ENCODE data around the gene LCE3D.
A peak's percentile ranks its signal among the peaks of the same experiment; 100 is the strongest.

LCE3D gene

DNA sequence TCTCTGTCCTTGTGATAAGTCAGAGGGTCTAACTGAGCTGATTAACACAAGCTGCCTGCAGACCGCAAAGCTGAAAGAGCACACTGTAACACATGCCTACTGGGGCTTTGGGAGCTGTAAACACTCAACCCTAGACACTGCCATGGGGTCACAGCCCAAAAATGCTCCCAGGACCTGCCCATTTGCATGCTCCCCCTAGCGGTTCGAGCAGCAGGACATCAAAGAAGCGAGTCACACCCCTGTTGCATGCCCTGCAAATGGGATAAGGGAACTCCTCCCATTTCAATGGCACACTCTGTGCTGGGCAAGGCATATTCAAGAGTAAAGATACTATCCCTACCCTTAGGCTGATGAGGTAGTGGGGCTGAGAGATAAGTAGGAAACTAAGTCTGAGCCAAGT is 36.5 kb downstream of the LCE3D start:
- H3K9ac ChIP-seq (ENCODE audit: low read length), result no peak overlapping the region
- no peaks in the 10 kb centered on the region for H3K9me3 ChIP-seq (replicated peaks; ENCODE audit: insufficient read depth, low read length)
- TF ChIP-seq EZH2 (optimal IDR thresholded peaks at IDR 0.05; ENCODE audit: low read depth, low read length), result no peak
- TF ChIP-seq, protein P1, sequence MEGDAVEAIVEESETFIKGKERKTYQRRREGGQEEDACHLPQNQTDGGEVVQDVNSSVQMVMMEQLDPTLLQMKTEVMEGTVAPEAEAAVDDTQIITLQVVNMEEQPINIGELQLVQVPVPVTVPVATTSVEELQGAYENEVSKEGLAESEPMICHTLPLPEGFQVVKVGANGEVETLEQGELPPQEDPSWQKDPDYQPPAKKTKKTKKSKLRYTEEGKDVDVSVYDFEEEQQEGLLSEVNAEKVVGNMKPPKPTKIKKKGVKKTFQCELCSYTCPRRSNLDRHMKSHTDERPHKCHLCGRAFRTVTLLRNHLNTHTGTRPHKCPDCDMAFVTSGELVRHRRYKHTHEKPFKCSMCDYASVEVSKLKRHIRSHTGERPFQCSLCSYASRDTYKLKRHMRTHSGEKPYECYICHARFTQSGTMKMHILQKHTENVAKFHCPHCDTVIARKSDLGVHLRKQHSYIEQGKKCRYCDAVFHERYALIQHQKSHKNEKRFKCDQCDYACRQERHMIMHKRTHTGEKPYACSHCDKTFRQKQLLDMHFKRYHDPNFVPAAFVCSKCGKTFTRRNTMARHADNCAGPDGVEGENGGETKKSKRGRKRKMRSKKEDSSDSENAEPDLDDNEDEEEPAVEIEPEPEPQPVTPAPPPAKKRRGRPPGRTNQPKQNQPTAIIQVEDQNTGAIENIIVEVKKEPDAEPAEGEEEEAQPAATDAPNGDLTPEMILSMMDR (IDR thresholded peaks at IDR 0.05; ENCODE audit: low read length), result peak; percentile 12
- TF ChIP-seq EZH2phosphoT487 (IDR thresholded peaks at IDR 0.05; ENCODE audit: low read length), result no peak
- no peak overlapping the region for H3K4me3 ChIP-seq (ENCODE audit: low read length)
- no peak for DNase-seq
- no peak overlapping the region for H3K4me2 ChIP-seq (ENCODE audit: low read depth, low read length)
- H3F3A ChIP-seq (ENCODE audit: insufficient read depth, low read length), result no peaks in the 10 kb centered on the region
- H3K79me2 ChIP-seq (ENCODE audit: low read length), result no peaks in the 10 kb centered on the region
- H3K36me3 ChIP-seq (replicated peaks; ENCODE audit: insufficient read depth, low read length), result no peaks in the 10 kb centered on the region
- H2AFZ ChIP-seq (ENCODE audit: low read length), result no peak overlapping the region
- no peaks in the 10 kb centered on the region for H3K9me2 ChIP-seq (replicated peaks; ENCODE audit: insufficient read depth, low read length)
- H3K27me3 ChIP-seq (replicated peaks; ENCODE audit: insufficient read depth, low read length), result no peaks in the 10 kb centered on the region
- H3K27ac ChIP-seq (ENCODE audit: low read length), result no peak overlapping the region
- no peaks in the 10 kb centered on the region for H4K20me1 ChIP-seq (ENCODE audit: insufficient read depth, low read length)
- H3K4me1 ChIP-seq (ENCODE audit: low read length), result no peaks in the 10 kb centered on the region

DNA sequence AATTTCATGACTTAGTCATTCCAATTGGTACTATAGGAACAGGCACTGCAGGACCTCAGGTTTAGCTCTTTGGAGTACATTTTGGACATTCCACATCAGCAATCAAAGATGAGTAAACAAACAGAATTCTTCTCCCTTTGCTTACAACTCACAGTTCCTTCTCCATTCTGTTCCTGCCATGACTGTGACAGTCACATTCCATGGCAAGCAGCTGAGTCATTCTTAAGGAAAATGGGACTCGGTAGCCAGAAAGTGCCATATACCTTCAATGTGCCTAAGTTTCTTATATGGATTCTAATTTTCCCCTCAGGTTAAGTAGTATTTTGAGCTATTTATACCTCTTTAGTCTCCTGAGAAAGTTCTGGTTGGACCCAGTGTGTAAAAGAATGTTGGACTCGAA is 40.4 kb downstream of the LCE3D start:
- H2AFZ ChIP-seq (ENCODE audit: low read length), result no peak overlapping the region
- no peaks in the 10 kb centered on the region for H3K36me3 ChIP-seq (replicated peaks; ENCODE audit: insufficient read depth, low read length)
- H3K79me2 ChIP-seq (ENCODE audit: low read length), result no peaks in the 10 kb centered on the region
- H3K9ac ChIP-seq (ENCODE audit: low read length), result no peak overlapping the region
- no peaks in the 10 kb centered on the region for H3K27me3 ChIP-seq (replicated peaks; ENCODE audit: insufficient read depth, low read length)
- no peak overlapping the region for H3K4me2 ChIP-seq (ENCODE audit: low read depth, low read length)
- no peak for DNase-seq
- no peaks in the 10 kb centered on the region for H4K20me1 ChIP-seq (ENCODE audit: insufficient read depth, low read length)
- H3K4me3 ChIP-seq (ENCODE audit: low read length), result no peak overlapping the region
- H3K9me2 ChIP-seq (replicated peaks; ENCODE audit: insufficient read depth, low read length), result no peaks in the 10 kb centered on the region
- no peak for TF ChIP-seq EZH2phosphoT487 (IDR thresholded peaks at IDR 0.05; ENCODE audit: low read length)
- TF ChIP-seq EZH2 (optimal IDR thresholded peaks at IDR 0.05; ENCODE audit: low read depth, low read length), result no peak
- TF ChIP-seq, protein P1 (IDR thresholded peaks at IDR 0.05; ENCODE audit: low read length), result no peak
- no peaks in the 10 kb centered on the region for H3K9me3 ChIP-seq (replicated peaks; ENCODE audit: insufficient read depth, low read length)
- no peaks in the 10 kb centered on the region for H3K4me1 ChIP-seq (ENCODE audit: low read length)
- no peaks in the 10 kb centered on the region for H3F3A ChIP-seq (ENCODE audit: insufficient read depth, low read length)
- no peak overlapping the region for H3K27ac ChIP-seq (ENCODE audit: low read length)

DNA sequence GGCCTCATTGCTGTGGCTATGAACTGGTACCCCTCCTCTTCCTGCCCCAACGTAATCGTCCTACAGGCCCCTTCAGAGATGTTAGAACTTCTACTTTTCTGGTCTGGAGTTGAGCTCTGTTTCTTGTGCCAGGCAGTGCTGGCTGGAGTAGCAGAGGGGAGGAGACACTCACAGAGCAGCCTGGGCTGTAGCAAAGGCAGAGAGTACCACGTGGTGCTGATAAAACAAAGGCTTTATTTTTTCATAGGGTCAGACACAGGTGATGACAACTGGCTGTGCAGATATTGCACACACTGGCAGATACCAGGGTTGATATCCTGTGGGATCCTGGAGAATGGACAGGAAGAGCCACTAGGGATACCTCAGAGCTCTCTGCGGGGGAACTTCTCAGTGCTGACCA is 42.8 kb downstream of the LCE3D start:
- Histone ChIP-seq H3K27me3 (replicated peaks; ENCODE audit: insufficient read depth, low read length) (no peaks in the 10 kb centered on the region), H3K4me3 (ENCODE audit: low read length) (no peak overlapping the region), H3K79me2 (ENCODE audit: low read length) (no peaks in the 10 kb centered on the region), H3K27ac (ENCODE audit: low read length) (no peak overlapping the region), H3K9ac (ENCODE audit: low read length) (no peak overlapping the region), H3K9me2 (replicated peaks; ENCODE audit: insufficient read depth, low read length) (no peaks in the 10 kb centered on the region), H3K36me3 (replicated peaks; ENCODE audit: insufficient read depth, low read length) (no peaks in the 10 kb centered on the region), H3K9me3 (replicated peaks; ENCODE audit: insufficient read depth, low read length) (no peaks in the 10 kb centered on the region), H3K4me1 (ENCODE audit: low read length) (no peaks in the 10 kb centered on the region), H2AFZ (ENCODE audit: low read length) (no peak overlapping the region), H4K20me1 (ENCODE audit: insufficient read depth, low read length) (no peaks in the 10 kb centered on the region), H3K4me2 (ENCODE audit: low read depth, low read length) (no peak overlapping the region), H3F3A (ENCODE audit: insufficient read depth, low read length) (no peaks in the 10 kb centered on the region)
- TF ChIP-seq EZH2phosphoT487 (IDR thresholded peaks at IDR 0.05; ENCODE audit: low read length) (no peak), EZH2 (optimal IDR thresholded peaks at IDR 0.05; ENCODE audit: low read depth, low read length) (no peak)
- TF ChIP-seq, protein P1 (IDR thresholded peaks at IDR 0.05; ENCODE audit: low read length), result no peak
- no peak for DNase-seq

Data from MM.1S (cell line).